Measurements from ENCODE around the gene DBH.
A peak's percentile ranks its signal among the peaks of the same experiment; 100 is the strongest.
"Not testable (repeated sequence)": the region's sequence is repeated elsewhere in the genome, so short reads cannot be mapped to it uniquely, and the experiment has no call there.

The DBH gene

DNA sequence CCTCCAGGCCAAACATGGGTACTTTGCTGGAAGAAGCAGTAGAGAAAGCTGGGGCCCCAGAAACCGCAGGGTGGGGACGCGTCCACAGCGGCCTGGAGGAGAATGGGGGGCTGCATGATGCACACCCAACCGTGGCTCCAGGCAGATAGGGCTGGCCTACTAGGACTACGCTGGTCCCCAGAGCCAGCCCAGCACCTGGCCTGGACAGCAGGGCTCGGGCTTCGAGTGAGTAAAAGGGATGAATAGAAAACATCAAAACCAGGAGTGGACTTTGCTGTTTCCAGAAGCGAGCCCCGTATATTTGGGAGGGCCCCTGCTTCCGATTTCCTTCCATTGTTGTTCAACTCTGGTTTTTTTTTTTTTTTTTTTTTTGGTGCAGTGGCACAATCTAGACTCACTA lies 30.7 kb downstream of the DBH start:
- DNase-seq (ENCODE audit: low spot score): no peak

- peak; percentile 24 for DNase-seq (ENCODE audit: low spot score)
Measured at GRCh38 chr9:133667759-133668450, 31.7 kb downstream of the DBH start.

DNA sequence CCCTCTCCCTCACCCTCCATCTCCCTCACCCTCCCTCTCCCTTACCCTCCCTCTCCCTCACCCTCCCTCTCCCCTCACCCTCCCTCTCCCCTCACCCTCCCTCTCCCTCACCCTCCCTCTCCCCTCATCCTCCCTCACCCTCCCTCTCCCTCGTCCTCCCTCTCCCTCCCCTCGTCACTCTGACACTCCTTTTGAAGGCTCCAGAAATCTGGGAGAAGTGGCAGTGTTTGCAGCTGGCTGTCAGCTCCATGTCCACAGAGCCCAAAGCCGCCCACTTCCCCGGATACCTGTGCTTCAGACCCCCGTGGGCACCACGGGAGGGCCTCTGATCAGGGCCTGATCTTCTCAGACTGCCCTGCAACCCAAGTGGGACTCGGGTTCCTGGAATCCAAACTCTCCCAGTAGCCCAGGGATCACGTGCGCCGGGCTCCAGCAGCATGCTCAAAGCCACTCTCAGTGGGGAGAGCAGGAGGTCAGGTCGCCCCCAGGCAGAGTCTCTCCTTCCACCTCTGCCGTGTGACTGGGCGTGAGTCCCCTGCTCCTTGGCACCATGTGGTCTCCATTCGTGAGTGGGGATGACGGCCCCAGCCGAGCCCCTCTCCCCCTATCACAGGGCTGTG lies 33.1 kb downstream of the DBH start:
- DNase-seq (ENCODE audit: low spot score): no peak

DNA sequence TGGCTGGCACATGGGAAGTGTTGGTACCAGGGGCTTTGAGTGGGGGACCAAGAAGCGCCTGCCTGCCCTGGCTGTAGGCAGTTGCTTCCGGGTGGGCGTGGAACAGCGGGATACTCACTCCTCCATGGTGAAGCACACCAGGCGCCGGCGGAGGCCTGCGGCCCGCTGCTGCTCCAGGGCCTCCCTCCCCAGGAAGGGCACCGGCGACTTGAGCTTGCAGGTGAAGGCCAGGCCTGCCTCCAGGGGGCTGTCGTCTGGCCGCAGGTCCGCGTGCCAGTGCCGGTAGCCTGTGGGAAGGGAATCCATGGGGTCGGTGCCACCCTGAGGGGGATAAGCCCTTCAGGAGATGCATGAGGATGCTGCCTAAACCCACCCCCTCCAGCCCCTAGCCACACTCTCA lies 34.3 kb downstream of the DBH start:
- DNase-seq (ENCODE audit: low spot score): no peak

- DNase-seq (ENCODE audit: low spot score): no peak
Measured at GRCh38 chr9:133671371-133671770, 35.2 kb downstream of the DBH start.

DNA sequence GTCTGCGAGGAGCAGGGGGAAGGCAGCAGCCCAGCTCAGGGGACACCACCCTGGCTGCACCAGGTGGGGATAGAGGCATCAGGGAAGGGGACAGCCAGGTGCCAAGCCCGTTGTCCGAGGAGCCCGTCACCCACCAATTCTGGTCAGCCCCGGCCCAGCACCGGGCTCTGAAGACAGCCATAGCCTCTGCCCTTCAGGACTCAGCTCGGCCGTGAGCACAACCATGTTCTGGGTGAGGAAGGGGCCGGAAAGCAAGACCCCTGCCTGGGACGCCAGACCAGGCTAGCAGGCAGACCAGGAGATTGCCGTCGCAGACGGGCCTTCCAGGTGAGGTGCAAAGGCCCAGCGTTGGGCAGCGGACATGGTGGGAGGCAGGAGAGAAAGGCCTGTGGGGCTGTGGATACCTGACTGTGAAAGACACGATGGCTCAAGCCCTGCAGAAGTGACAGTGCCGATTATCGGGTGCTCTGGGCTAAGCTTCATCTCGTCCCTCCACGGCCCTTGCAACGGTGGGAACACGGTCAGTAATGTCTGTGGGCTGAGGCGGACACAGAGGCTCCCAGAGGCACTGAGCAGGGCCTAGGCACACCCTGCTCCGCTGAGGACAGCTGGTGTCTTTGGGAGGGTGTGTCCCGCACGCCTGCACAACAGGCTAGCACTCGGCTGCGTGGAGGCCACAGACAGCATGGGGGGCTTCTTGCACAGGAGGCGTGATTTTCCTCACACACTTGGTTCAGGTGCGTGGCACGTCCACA lies 36.5 kb downstream of the DBH start:
- DNase-seq (ENCODE audit: low spot score): no peak

DNA sequence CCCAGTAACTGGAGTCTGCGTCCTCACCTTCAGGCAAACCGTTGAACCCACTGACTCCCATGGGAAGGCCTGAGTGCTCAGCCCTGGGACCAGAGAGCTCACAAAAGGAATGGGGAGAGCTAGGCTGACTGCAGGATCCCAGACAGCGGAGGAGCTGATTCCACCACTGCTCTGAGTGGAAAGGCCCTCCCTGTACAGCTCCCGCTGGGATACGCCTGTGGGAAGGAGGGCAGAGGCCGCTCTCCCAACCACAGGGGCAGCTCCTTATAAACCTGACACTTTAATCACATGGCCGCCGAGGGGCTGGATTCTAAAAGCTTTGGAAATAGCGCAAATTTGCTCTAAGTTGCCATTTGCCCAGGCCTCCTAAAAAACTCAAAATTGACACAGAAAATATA lies 37.1 kb downstream of the DBH start:
- no peak for DNase-seq (ENCODE audit: low spot score)

DNA sequence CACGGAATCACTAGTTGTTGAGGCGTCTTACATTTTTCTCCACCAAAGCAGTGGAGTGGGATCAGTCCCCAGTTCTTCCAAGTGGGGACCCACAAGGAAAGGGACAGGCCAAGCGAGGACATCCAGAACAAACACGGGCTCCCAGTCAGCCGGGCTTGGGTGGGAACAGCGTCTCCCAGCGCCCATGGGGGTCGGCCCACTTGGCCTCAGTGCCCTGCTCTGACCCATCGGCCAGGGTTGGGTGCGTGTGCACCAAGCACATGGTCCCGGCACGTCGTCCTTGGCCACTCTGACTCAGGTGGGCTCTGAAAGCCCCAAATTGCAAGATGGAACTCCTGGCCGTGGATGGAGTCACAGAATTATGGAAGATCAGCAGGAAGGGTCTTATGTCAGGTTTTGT lies 37.9 kb downstream of the DBH start:
- no peak for DNase-seq (ENCODE audit: low spot score)

GRCh38 chr9:133675796-133676195 lies 39.6 kb downstream of the DBH start:
- not testable (repeated sequence) for DNase-seq (ENCODE audit: low spot score)

DNA sequence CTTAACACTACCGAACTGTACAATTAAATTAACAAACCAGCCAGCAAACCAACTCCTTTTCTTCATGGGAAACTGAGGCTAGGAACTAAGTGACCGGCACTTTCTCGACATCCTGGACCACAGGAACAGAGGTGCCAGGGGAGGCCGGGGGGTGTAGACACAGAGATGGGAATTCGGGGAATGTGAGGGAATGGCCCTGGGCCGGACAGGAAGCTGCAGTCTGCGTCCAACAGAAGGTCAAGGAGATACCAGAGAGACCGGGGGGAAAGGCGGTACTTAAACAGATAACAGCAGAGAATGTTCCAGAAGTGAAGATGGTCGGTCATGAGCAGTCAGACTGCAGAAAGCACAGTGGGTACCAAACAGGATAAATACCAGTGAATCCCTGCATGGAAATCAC lies 40.3 kb downstream of the DBH start:
- DNase-seq (ENCODE audit: low spot score): no peak

- no peak for DNase-seq (ENCODE audit: low spot score)
Measured at GRCh38 chr9:133677126-133678010, 41.2 kb downstream of the DBH start.

DNA sequence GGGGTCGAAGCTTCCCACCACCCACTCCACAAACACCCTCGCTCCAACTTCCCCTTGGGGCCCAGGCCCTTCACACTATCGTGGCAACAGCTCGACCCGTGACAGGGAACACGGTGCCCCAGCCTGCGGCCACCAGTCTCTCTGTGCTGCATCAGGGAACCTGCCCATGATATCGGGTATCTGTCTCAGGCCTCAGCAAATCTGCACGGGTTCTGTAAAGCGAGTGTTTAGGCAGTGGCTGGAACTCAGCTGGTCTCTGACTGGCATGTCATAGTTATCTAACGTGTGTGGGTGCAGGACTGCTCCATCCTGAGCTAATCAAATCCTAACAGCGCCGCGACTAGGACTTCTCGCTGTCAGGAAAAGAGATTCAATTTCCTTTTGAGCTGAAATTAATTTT lies 42.9 kb downstream of the DBH start:
- DNase-seq (ENCODE audit: low spot score): no peak

DNA sequence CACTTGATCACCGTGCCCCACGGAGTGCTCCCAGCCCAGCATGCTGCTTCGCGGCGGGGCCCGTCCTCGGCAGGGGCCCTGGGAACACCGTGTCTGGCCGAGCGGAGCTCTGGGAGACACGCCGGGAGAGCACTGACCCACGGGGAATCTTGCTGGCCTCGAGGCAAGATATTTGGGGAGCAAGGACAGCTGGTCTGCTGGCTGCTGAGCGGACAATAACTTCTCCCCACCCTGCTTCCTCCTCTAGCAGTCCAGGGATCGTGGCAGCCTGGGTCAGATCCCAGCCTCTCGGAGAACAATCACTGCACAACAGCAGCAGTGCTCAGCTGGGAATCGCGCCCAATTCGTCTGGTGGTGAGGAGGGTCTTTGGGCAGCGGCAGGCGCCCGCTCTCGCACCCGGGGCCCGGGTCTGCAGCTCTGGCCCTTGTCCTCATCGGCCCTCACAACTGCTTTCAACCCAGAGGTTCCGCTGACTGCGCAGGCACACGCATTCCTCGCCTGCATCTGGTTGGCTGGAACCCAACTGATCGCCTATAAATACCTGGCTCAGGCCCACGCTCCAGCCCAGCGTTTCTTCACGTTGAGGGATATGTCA lies 43.4 kb downstream of the DBH start:
- no peak for DNase-seq (ENCODE audit: low spot score)

- no peak for DNase-seq (ENCODE audit: low spot score)
Measured at GRCh38 chr9:133680250-133680975, 44.2 kb downstream of the DBH start.

DNA sequence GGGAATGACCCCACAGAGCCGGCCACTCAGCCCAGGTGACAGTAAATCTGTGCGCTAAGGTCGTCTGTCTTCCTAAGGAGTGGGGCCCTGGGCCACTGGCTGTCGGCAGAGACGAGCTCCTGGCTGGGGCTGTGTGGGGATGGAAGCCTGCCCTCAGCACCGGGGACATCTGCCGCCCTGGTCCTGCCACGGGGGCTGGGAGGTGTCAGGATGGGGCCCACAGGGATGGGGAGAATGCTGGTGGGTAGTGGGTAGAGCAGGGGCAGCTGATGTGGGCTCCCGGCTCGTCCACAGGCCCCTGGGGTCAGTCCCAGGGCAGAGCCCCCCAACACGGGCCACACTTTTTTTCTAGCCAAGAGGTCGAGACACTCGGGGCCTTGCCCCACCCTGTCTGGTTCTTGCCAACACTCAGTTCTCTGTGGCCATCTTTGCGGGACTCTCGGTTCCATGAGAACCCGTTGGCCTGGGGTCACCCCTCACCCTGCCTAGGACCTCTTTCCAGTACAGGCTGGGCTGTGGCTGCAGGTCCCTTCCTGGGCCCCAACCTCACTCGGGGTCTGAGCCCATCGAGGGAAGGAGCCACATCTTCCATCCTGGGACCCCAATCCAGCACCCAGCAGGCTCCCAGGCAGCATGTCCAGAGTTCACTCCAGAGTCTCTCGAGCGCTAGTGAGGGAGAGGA lies 45.0 kb downstream of the DBH start:
- no peak for DNase-seq (ENCODE audit: low spot score)

GRCh38 chr9:133681658-133682306 lies 45.6 kb downstream of the DBH start:
- no peak for DNase-seq (ENCODE audit: low spot score)

DNA sequence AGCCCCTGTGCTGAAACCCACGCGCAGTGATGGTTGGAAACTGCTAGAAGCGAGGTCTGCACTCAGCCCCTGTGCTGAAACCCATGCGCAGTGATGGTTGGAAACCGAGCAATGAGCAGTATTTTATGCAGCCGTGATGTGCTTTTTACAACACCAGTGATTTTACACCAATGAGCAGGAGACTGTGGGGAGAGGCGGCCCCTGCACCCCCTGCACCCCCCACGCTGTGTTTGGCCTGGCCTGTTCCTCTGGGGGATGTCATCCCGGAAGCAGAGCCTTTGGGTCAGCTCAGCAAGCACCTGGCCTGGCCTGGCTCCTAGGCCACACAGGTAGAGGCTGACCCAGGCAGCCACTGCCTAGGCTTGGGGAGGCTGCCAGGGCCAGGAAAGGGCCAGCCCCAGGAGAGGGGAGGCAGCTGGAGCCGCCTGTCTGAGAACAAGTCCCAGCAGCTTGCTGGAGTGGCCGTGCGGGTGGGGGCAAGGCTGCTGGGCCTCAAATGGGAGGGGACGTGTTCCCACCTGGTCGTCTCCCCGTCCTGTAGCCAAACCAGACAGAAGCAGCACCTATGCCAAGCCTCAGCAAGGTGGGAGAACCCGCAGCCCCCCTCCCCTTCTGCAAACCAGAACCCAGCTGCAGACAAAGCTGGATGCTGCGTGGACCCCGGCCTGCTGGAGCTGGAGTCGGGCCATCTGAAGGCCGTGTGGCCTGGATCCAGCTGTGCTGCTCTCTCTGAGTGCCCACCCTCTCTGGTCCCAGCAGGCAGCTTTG lies 46.8 kb downstream of the DBH start:
- DNase-seq (ENCODE audit: low spot score): no peak

DNA sequence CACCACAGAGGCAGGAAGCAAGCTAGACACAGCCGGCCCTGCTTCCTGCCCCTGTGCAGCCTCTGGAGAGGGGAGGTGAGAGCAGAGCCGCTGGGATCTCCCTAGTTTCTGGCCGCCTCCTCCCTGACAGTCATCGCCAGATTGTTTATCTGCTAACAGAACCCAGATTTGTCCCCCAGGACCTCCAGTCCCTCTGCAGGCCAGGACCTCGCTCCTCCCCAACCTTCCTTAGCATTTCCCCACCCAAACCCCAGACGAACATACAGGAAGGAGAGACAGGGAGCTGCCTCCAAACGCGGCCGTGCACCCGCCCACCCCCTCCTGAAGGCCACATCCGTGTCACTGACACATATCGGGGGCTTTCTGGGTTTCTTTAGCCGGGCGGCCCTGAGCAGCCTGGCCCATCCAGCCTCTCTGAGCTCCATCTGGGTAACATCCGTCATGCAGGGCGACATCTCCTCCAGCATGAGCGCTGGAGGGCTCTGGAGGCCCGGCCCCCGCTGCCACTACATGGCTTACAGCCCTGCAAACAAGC lies 47.5 kb downstream of the DBH start:
- DNase-seq (ENCODE audit: low spot score): no peak

All from RKO (cell line).